HG03565 (cell line): ENCODE measurements around the gene ASTN2.

Source experiments
- ATAC-seq: cut with Tn5 transposase; IDR thresholded peaks from one replicate; pipeline ENCODE4 v1.9.1; 2021; ENCODE audit warnings: mild to moderate bottlenecking, moderate library complexity; ENCODE audit not compliant: unreplicated experiment

The ASTN2 gene

DNA sequence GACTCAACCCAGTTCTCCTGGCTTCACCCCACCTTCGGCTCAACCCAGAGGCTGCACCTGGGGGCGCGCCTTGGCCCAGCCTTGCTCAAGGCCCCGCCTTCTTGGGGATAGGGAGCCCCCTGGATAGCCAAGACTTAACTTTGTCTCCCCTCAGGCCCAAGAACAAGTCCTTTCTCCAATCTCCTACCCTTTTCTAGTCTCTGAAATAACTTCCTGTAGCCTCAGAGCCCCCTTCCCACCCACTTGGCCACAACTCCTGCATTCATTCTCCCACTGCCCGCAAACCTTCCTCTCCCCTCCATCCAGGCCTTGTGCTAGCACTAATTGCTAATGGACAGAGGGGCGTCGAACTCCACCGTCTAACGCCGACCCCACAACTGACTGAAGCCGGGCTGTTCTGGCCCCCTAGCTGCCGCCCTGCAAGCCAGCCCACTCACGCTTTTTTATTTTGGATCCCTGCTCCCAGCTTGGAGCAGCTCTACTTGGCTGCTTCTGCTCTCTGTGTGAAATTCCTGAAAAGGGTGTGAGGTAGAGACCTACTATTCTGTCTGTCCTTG, 579 bp upstream of the ASTN2 start:
- no peak for ATAC-seq

DNA sequence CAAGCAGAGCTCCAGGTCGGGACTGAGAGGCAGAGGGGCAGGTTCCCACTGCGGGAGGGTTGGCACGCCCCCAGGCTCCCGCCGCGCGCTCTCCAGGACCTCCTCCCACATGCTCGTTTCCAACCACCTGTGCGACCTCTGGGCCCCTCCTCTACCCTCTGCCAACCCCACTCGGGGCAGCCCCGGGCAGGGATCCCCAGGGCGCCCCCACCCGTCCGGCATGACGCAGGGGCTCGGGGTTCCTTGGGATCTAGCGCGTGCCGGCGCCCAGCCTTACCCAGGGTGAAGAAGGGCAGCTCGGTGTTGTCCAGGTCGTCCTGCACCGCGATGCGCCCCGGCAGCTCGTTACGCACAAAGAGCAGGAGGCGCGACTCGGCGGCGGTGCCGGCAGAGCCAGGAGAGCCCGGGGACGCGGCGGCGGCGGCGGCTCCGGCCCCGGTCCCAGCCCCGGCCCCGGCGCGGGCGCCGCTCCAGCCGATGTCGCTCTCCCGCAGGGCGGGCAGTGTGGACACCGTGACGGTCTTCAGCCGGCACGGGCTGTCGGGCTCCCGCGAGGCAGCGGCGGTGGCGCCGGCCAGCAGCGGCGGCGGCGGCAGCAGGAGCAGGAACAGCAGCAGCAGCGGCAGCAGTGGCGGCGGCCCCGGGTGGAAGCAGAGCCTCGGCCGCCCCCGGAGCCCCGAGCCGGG, 494 bp downstream of the ASTN2 start:
- ATAC-seq = no peak

GRCh38 chr9:117413346-117414219, 1.3 kb downstream of the ASTN2 start:
- no peak for ATAC-seq

- no peak for ATAC-seq
Observed at GRCh38 chr9:117412841-117413240, 2.0 kb downstream of the ASTN2 start.

GRCh38 chr9:117412006-117412715, 2.7 kb downstream of the ASTN2 start:
- no peak for ATAC-seq

DNA sequence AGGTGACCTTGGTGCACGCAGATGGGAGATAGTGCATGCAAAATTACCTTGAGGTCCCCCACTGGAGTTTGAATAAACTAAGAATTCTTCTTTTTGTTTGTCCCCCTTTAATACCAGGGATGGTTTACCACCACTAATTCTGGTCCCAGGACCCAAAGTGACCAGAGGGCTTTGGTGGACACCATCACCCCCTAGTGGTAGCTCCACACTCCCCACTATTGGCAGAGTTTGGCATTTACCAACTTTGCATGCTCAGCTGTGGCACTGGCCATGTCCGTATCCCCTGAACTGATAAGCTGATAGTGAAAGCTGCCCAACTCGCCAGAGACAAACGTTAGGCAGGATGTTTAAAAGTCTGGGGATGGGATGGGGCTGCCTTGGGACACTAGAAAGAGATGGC, 3.3 kb downstream of the ASTN2 start:
- no peak for ATAC-seq

DNA sequence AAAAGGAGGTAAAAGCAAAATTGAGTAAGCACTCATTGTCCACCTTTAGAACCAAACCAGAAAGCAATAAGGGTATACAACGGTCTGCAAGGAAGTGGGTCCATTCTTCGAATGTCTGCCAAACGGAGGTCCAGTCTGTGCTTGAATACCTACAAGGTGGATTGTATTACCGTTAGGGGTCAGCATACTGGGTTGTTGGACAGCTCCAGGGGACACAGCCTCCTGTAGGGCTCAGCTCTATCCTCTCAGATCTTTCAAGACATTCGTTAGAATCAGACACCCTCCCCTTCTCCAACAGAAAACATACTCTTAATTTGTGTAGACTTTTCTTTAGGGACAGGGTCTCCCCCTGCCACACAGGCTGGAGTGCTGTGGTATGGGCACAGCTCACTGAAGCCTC, 5.5 kb downstream of the ASTN2 start:
- no peak for ATAC-seq

DNA sequence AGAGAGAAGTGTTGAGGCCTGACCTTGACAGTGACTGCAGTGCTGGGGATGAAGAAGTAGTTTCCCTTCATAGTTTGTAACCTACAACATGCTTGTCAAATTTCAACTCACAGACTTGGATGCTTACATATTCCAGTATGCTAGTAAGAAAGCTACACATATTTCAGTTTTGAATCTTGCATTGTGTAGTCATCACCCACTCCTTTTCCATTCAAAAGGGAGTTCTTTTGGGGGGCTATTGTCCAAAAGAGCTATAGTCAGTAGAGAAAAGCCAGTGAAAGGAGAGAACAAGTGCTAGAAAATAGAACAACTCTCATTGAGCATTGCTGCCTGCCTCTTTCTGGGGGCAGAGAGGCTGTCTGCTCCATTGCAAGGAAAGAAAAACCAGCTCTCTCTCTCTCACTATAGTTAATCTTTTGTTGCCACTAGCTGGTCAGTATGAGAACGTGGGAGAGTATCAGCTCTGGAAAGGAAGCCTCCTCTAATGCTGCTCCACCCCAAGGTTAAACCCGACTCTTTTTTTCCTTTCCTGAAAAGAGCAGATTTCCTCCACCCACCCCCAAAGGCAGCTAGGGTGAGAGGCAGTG, 7.3 kb downstream of the ASTN2 start:
- no peak for ATAC-seq

DNA sequence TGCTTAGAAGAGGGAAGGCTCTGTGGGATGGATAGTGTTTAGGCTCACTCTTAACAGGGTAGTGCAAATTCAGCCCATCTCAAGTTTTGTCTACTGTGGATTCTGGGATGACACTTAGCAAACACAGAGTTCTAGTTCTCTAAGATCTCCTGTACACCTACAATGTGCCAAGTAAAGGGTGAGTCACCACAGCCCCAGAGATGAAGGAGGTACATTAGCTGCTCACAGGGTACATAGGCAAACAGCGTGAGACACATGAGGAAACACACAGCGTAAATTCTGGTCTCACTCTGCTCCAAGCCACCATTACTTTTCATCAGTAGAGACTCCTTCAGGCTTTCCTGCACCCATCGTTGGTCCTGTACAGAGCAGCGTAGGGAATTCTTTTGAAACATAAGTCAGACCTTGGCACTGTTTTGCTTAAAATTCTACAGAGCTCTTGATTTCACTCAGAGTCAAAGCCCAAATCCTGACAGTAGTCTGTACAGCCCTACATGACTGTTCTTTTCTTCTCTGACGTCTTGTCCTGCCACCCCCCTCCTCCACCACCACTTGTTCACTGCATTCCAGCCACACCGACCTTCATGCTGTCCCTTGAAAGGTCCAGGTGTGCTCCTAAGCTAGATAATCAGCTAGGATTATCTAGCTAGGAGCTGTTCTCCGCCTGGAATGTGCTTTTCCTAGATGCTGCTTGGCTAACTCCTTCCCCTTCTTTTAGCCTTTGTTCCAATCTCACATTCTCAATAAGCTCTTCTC, 8.7 kb downstream of the ASTN2 start:
- no peak for ATAC-seq

- no peak for ATAC-seq
Observed at GRCh38 chr9:117403848-117404247, 11.0 kb downstream of the ASTN2 start.

DNA sequence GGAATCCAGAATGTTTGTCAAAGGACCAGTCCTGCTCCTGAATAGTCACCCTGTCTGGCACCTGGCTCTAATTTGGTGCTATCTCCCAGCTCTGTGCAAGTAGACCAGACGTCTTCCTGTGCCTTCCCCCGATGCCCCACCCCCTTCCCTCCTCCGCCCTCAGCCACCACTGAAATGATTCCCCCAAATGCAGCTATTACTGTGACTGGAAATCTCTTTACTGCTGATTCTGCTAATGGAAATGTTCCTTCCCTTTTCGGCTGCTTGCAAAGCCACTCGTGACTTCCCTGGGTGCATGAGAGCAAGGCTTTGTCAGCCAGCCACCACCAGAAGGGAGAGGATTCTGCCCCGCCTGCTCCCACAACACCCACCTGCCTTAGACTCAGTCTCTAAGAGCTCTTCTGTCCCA, 11.4 kb downstream of the ASTN2 start:
- ATAC-seq = no peak

DNA sequence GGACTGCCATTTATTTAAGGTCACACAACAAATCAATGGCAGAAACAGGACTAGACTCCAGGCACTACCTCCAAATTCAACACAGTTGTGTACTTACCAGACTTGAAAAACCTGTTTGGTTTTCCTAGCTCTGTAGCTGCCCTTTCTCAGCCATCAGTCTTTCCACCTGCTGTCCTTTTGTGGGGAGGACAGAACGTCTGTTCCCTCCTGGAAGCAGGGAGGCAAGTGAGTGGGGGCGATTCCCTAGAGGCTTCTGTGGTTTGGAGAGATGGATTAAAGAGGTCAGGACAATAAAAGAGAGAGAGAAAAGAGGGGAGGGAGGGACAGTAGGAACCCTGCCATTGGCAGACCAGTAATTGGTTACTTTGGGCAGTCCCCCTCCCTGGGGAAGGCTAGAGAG, 14.7 kb downstream of the ASTN2 start:
- ATAC-seq = no peak

GRCh38 chr9:117395151-117395650, 19.7 kb downstream of the ASTN2 start:
- no peak for ATAC-seq

DNA sequence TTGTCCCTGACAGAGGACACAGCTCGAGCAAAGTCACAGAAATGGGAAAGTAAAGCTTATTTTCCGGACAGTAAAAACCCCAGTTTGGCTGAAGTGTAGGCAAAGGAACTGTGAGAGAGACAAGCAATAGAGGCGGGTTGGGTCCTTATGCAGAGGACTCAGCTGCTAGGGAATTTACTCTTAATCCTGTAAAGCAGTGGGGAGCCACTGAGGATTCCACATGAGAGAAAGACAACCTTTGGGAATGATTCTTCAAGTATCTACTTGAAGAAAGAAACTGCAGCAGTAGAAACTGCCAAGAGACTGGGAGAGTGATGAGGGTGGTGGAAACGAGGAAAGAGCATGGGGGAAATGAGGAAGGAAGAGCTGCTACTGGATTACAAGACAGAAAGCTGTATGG, 20.2 kb downstream of the ASTN2 start:
- no peak for ATAC-seq

GRCh38 chr9:117392992-117393391, 21.9 kb downstream of the ASTN2 start:
- ATAC-seq = no peak

DNA sequence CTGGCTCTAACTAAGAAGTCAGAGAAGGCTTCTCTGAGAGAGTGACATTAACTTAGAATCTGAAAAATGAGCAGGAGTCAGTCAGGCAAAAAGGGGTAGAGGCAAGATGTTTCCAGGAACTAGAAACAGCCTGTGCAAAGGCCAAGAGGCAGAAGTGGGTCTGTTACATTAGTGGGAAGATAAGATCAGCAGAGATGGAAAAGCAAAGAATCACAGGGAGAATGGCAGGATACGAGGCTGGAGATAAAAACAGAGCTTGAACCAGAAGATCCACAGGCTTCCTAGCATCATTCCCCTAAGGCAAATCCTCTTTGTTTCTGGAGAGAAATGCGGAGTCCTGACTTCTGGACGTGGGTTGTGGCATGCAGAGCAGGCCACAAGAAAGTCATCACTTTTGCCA, 27.4 kb downstream of the ASTN2 start:
- ATAC-seq = no peak

- ATAC-seq = no peak
Observed at GRCh38 chr9:117379341-117379740, 35.5 kb downstream of the ASTN2 start.

GRCh38 chr9:117377046-117377445, 37.8 kb downstream of the ASTN2 start:
- ATAC-seq = no peak

- ATAC-seq = no peak
Observed at GRCh38 chr9:117375956-117376355, 38.9 kb downstream of the ASTN2 start.

GRCh38 chr9:117374076-117374725, 40.7 kb downstream of the ASTN2 start:
- no peak for ATAC-seq
